Measurements from ENCODE around the gene SSC5D.

The SSC5D gene

DNA sequence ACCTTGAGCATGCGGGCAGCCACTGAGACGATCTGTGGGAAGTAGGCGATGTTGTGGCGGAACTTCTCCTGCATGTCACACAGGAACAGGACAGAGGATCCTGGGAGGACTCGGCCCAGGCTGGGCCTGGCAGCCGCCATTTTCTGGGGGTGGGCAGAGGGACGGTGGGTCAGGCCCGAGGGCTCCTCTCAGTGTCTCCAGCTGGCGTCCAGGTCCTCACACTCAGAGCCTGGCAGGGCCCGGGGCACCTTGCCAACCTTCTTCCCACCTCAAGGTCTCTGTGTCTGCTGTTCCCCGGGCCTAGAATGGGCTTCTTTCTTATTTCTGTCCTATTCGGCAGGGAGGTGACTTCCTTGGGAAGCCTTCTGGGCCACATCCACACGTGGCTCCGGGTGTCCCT is 31.9 kb upstream of the SSC5D start:
- ATAC-seq (ENCODE audit: insufficient read depth, low read depth): no peak
- peaks cover 35% of the 10 kb centered on the region for H3K4me1 ChIP-seq (ENCODE audit: insufficient read depth, low read length)
- no peak overlapping the region for H3K4me2 ChIP-seq (ENCODE audit: insufficient read depth, low read length)
- H3K36me3 ChIP-seq (ENCODE audit: insufficient read depth, low read length): peaks cover 12% of the 10 kb centered on the region; the same call in 1 of the 2 replicates
- no peaks in the 10 kb centered on the region for H3K9me3 ChIP-seq (ENCODE audit: insufficient read depth, low read length, severe bottlenecking)
- peaks cover 14% of the 10 kb centered on the region for H4K20me1 ChIP-seq (ENCODE audit: insufficient read depth, low read length)
- H3K9ac ChIP-seq (ENCODE audit: low read depth, low read length): no peak overlapping the region
- H3K27me3 ChIP-seq (ENCODE audit: insufficient read depth, low read length, poor library complexity): peaks cover 10% of the 10 kb centered on the region
- peaks cover 32% of the 10 kb centered on the region for H3K79me2 ChIP-seq (ENCODE audit: insufficient read depth, low read length)
- H3K4me3 ChIP-seq (ENCODE audit: low read depth in 1 of 2, low read length in 2 of 2): no peak overlapping the region
- no peak for DNase-seq
- no peak overlapping the region for H2AFZ ChIP-seq (ENCODE audit: low read depth, low read length)
- no peak overlapping the region for H3K27ac ChIP-seq (ENCODE audit: low read length)
- TF ChIP-seq, protein P1, sequence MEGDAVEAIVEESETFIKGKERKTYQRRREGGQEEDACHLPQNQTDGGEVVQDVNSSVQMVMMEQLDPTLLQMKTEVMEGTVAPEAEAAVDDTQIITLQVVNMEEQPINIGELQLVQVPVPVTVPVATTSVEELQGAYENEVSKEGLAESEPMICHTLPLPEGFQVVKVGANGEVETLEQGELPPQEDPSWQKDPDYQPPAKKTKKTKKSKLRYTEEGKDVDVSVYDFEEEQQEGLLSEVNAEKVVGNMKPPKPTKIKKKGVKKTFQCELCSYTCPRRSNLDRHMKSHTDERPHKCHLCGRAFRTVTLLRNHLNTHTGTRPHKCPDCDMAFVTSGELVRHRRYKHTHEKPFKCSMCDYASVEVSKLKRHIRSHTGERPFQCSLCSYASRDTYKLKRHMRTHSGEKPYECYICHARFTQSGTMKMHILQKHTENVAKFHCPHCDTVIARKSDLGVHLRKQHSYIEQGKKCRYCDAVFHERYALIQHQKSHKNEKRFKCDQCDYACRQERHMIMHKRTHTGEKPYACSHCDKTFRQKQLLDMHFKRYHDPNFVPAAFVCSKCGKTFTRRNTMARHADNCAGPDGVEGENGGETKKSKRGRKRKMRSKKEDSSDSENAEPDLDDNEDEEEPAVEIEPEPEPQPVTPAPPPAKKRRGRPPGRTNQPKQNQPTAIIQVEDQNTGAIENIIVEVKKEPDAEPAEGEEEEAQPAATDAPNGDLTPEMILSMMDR (IDR thresholded peaks at IDR 0.05; ENCODE audit: borderline replicate concordance, extremely low read depth, low read length, poor library complexity, severe bottlenecking): no peak
- no peak for TF ChIP-seq EZH2 (IDR thresholded peaks at IDR 0.05; ENCODE audit: borderline replicate concordance, low read depth, low read length, severe bottlenecking)

DNA sequence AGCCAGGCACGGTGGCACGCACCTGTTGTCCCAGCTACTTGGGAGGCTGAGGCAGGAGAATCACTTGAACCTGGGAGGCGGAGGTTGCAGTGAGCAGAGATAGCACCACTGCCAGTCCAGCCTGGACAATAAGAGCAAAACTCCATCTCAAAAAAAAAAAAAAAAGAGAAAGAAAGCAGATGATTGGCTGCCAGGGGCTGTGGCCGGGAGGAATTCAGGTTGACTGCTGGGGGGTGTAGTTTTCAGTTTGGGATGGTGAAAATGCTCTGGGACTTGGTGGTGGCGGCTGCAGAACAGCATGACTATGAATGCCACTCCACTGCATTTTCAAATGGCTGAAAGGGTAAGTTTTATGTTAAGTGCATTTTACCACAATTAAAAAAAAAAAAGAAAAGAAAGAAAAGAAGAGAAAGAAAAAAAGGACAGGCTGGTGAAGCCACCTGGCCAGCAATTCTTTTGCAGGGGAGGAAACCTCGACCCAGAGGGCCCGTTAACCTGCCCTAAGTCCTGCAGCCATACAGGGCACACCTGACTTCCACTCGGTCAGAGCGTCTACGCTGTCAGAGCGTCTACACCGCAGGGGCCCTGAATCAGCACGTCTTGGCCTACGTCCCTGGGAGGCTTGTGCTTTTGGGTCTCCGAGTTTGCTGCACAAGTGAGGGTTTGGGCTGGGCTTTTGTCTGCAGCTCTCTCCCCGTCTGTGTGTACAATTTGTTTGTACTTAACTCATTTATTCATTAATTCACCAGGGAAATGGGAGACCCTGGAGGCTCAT is 30.4 kb upstream of the SSC5D start:
- no peak overlapping the region for H3K9ac ChIP-seq (ENCODE audit: low read depth, low read length)
- ATAC-seq (ENCODE audit: insufficient read depth, low read depth): no peak
- TF ChIP-seq EZH2 (IDR thresholded peaks at IDR 0.05; ENCODE audit: borderline replicate concordance, low read depth, low read length, severe bottlenecking): no peak
- TF ChIP-seq, protein P1 (IDR thresholded peaks at IDR 0.05; ENCODE audit: borderline replicate concordance, extremely low read depth, low read length, poor library complexity, severe bottlenecking): no peak
- peaks cover 35% of the 10 kb centered on the region for H3K4me1 ChIP-seq (ENCODE audit: insufficient read depth, low read length)
- H3K27me3 ChIP-seq (ENCODE audit: insufficient read depth, low read length, poor library complexity): no peaks in the 10 kb centered on the region
- H3K79me2 ChIP-seq (ENCODE audit: insufficient read depth, low read length): peaks cover 33% of the 10 kb centered on the region
- no peak overlapping the region for H3K4me3 ChIP-seq (ENCODE audit: low read depth in 1 of 2, low read length in 2 of 2)
- H2AFZ ChIP-seq (ENCODE audit: low read depth, low read length): no peak overlapping the region
- H3K27ac ChIP-seq (ENCODE audit: low read length): no peak overlapping the region
- no peaks in the 10 kb centered on the region for H3K9me3 ChIP-seq (ENCODE audit: insufficient read depth, low read length, severe bottlenecking)
- DNase-seq: no peak
- H4K20me1 ChIP-seq (ENCODE audit: insufficient read depth, low read length): peaks cover 14% of the 10 kb centered on the region; the same call in 1 of the 2 replicates
- H3K36me3 ChIP-seq (ENCODE audit: insufficient read depth, low read length): peaks cover 12% of the 10 kb centered on the region; the same call in 1 of the 2 replicates
- no peak overlapping the region for H3K4me2 ChIP-seq (ENCODE audit: insufficient read depth, low read length)

DNA sequence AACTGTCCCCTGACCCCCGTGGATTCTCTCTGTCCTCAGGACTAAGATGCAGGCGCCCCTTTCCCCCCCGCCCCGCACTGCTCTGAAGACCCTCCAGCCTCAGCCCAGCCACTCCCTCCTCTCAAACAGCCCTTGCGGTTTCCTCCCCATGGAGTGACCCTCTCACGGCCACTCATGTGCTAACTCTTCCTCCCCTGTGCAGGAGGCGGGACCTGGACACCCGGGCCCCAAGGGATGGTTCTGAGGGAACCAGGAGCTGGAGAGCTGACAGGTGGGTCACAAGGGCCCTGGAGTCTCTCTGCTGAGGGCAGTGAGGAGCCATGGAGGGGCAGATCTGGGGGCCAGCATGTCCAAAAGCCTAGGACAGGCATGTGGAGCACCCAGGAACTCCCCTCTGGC is 28.7 kb upstream of the SSC5D start:
- Histone ChIP-seq H3K9ac (ENCODE audit: low read depth, low read length) (peak overlapping the region; percentile 98; the same call in 1 of the 2 replicates), H3K9me3 (ENCODE audit: insufficient read depth, low read length, severe bottlenecking) (no peaks in the 10 kb centered on the region)

More for the DNA sequence above, 28.7 kb upstream of the SSC5D start:
- no peak overlapping the region for H2AFZ ChIP-seq (ENCODE audit: low read depth, low read length)
- ATAC-seq (ENCODE audit: insufficient read depth, low read depth) (no peak), DNase-seq (no peak)
- peaks cover 34% of the 10 kb centered on the region for H3K4me1 ChIP-seq (ENCODE audit: insufficient read depth, low read length)
- peaks cover 11% of the 10 kb centered on the region; the same call in 1 of the 2 replicates for H4K20me1 ChIP-seq (ENCODE audit: insufficient read depth, low read length)
- peaks cover 8% of the 10 kb centered on the region; the same call in 1 of the 2 replicates for H3K36me3 ChIP-seq (ENCODE audit: insufficient read depth, low read length)
- H3K79me2 ChIP-seq (ENCODE audit: insufficient read depth, low read length): peaks cover 33% of the 10 kb centered on the region
- H3K27me3 ChIP-seq (ENCODE audit: insufficient read depth, low read length, poor library complexity): no peaks in the 10 kb centered on the region
- peak overlapping the region; percentile 92; the same call in 1 of the 2 replicates for H3K4me2 ChIP-seq (ENCODE audit: insufficient read depth, low read length)
- no peak overlapping the region for H3K4me3 ChIP-seq (ENCODE audit: low read depth in 1 of 2, low read length in 2 of 2)
- no peak overlapping the region for H3K27ac ChIP-seq (ENCODE audit: low read length)
- TF ChIP-seq, protein P1 (IDR thresholded peaks at IDR 0.05; ENCODE audit: borderline replicate concordance, extremely low read depth, low read length, poor library complexity, severe bottlenecking): no peak

Data from DND-41 (cell line).